GM12892 (cell line): ENCODE results near the gene ZNF343.

Source experiments
- POLR2A ChIP-seq: IDR thresholded peaks from 2 replicates; pipeline ENCODE4 v1.6.1; 2011; ENCODE audit warnings: low read depth, low read length, control low read depth
- POLR2AphosphoS5 ChIP-seq: IDR thresholded peaks from 2 replicates; pipeline ENCODE4 v1.6.1; 2011; ENCODE audit warnings: low read depth, low read length, control low read depth
- TAF1 ChIP-seq: IDR thresholded peaks from 2 replicates; pipeline ENCODE4 v1.6.1; 2011; ENCODE audit warnings: low read depth, mild to moderate bottlenecking, control low read depth, low read length, borderline replicate concordance

DNA sequence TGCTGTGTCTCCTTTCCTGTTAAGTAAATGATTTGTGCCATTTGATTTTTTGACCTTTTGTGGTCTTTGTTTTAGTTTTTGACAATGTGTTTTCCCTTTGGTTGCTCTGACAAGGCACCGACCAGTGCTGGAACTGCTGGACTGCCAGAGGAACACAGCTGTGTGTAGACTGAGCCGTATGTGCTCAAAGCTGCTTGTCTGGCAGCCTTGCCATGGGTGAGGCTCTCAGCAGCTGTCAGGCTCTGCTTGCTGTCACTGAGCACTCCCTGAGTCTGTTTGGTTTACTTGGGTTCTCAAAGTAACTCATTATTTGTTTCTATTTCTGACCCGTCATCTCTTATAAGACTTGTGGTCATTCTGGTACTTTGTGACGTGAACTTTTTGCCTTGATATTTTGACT, 23.1 kb downstream of the ZNF343 start:
- no peak for TF ChIP-seq POLR2A
- TF ChIP-seq POLR2AphosphoS5 = no peak
- no peak for TF ChIP-seq TAF1
